ENCODE results near the gene GABARAPL2.
"Not testable (repeated sequence)": the region's sequence is repeated elsewhere in the genome, so short reads cannot be mapped to it uniquely, and the experiment has no call there.

Gene GABARAPL2

DNA sequence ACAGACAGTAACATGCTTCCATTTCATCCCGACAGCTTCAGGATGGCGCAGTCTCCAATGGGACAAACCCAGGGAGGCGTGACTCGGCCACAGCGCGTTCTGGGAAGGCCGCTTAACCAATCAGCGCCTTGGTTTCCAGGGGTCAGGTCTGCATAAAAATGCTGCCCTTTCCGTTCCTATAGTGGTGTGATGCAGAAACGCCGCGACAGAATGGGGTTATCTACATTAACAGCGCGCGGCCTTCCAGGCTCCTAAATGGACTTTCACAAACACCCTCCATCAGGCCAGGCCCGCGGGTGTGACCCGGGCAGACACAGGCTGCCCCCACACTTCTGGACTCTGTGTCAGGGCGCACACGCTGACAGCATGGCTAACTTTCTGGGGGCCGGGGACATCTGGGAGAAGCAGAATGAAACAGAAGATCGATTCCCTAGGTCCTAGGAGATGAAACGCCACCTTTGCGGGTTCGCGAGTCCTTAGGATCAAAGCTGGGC lies 10.9 kb upstream of the GABARAPL2 start:
- no peak for DNase-seq

DNA sequence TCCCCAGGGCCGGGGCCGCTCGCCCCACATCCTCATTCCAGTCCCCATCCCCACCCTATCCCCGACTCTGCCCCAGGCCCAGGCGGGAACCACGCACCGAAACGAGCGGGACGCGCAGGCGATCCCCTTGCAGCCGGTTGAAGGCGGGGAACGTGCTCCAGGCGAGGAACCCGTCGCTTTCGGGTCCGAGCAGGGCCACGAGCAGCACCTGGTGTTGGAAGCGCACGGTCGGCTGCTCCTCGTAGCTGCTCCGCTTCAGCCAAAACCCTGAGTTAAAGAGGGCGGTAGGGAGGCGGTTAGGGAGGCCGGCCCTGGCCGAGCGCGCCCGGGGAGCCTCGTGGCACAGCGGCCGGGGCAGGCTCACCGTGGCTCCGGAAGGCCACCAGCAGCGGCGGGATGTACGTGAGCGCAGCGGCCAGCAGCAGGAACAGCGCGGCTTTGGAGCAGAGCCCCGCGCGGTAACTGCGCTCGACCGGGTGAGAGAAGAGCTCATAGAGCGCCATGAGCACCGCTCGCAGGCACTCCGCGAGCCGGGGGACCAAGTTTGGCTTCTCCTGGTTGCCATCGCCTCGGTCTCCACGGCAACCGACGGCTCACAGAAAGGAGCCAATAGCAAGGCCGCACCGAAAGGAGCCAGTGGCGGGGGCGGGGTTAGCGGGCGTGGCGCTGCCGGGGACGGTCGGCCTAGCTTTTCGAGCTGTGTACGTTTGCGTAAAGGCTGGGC lies 10.3 kb upstream of the GABARAPL2 start, which contains the start of gene TMEM231:
Gene TMEM231, minus strand, starts transcription at position 546 of the 724 bp plus-strand sequence. Its CDS starts 43 bp downstream, at position 503.
- peak; percentile 88 to 95 (median 94) for DNase-seq

DNA sequence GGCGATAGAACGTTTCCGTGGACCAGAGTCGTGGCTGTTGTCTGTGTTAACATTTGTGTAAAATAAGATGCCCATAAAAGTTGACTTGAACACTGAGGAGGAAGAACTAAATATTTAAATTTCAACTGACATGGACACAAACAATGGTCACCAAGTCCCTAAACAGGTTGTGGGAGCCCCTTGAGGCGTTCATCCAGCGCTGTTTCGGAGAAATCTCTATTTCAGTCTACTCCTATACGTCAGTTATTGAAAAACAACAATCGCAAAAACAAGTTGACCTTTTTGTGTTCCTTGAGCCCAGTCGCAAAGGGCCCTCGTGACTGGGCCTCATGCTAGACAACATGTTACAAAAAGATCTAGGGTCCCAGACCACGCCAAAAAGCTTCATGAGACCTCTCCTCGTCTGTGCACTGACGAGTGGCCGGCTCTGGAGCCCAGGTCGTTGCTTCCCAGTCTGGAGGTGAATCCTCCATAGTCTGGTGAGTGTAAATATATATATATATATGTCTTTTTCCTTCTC lies 9.7 kb upstream of the GABARAPL2 start:
- DNase-seq, result no peak

DNA sequence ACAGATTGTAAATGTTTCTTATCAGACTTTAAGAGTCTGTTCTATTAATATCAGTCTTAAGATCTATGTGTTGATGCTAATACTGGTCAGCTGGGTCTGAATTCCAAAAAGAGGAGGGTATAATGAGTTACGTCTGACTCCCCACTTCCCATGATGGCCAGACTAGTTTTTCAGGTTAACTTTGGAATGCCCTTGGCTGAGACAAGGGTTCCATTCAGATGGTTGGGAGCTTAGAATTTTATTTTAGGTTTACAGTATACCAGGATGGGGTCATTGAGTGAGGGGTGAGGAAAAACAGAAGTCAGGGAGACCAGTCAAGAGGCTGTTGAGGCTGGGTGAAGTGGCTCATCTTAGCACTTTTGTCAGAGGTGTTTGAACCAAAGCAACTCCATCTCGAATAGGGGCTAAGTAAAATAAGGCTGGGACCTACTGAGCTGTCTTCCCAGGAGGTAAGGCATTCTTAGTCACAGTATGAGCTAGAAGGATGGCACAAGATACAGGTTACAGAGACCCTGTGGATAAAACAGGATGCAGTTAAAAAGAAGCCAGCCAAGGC lies 7.3 kb upstream of the GABARAPL2 start:
- no peak for DNase-seq

DNA sequence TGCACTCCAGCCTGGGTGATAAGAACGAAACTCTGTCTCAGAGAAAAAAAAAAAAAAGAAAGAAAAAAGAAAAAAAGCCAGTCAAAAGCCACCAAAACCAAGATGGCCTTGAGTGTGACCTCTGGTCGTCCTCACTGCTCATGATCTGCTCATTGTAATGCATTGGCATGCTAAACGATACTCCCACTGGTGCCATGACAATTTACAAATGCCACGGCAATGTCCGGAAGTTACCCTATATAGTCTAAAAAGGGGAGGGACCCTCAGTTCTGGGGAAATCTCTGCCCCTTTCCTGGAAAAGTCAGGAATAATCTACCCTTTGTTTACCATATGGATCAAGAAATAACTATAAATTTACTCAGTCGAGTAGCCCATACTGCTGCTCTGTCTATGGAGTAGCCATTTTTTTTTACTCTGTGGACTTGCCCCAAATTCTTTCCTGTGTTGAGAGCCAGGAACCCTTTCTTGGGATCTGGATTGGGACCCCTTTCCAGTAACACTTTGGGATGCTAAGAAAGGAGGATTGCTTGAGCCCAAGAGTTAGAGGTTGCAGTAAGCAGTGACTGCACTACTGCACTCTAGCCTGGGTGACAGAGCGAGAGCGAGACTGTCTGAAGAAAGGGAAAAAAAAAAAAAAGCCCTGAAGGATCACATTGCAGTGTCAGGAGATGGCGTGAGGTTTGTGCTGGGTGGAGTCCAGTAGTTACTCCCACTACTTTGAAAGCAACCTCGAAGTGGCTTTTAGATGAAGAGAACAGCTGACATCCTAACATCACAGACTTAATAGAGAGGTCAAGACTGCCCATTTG lies 6.4 kb upstream of the GABARAPL2 start:
- no peak for DNase-seq

DNA sequence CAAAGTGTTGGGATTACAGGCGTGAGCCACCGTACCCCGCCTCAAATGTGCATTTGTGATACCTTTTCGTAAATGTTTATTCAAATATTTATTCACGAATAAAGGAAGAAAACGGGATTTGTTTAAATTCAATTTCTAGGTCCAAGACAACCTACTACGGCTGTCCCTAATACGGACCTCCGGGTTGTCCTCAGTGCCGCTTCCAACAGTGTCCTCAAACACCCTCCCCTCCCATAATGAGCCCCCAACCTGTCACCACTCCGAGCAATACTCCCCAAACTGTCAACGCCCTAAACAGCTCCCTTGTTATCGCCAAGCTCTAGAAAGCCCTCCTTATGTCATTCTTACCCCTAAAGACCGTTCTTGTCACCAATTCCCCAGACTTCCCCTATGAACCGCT lies 539 bp upstream of the GABARAPL2 start:
- no peak for DNase-seq

DNA sequence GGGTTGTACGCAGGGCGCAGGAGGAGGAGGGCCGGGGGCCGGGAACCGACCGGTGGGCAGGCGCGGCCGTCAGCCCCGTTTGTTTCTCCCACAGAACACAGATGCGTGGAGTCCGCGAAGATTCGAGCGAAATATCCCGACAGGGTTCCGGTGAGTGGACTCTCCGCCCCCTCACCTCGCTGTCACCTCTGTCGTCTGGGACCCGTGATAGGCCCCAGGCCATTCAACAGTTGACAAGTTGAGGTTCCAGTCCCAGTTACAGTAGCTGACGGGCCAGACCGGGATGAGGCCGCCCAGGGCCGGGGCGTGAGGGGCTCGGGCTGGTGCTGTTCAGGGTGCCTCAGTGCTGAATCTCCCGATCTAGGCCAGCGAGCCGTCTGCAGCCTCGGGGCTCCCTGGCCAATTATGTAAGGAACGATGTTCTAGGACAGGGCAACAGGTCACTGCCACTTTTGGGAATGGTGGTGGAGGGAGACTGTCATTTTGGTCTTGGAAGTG lies 628 bp downstream of the GABARAPL2 start:
- peak in 2 of 4 experiments; percentile 5 to 29 for DNase-seq

DNA sequence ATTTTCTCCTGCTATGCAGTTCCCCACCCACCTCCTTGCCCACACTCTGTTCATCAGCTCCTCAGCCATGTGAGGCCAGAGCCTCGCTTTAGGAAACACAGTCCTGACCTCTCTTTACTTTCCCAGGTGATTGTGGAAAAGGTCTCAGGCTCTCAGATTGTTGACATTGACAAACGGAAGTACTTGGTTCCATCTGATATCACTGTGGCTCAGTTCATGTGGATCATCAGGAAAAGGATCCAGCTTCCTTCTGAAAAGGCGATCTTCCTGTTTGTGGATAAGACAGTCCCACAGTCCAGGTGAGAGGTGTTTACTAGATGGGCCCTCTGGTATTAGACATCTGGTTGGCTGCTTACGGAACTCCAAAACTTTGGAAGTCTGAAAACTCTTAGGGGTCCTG lies 1.7 kb downstream of the GABARAPL2 start:
- no peak for DNase-seq

DNA sequence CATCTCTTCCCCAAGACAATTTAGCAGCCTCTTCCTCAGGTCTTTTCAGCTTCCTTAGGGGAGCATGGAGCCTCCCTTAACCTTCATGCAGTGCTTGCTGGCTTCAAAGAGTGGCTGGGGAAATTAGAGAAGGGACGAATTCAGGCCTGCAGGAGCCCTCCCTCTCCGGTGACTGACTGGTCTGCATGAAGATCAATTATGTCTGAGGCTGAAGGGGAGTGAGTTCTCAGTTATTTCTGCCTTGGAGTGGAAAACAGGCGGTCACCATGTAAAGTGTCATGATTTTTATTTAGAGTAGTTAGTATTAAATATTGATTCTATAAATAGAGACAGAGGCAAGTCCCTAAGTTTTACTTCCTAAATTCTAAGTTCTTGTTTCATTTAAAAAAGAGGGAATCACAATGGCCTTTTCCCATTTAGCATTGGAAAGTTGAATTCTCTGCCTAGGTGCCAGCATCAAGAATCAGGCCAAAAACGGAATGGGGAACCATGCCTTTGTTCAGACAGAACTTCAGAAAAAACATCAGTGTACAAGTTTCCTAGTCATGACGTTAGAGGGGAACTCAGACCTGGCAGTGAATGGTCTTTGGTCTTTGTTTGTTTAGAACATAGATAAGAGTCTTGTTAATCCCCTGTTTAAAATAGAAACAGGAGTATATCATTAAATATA lies 4.4 kb downstream of the GABARAPL2 start:
- no peak for DNase-seq

DNA sequence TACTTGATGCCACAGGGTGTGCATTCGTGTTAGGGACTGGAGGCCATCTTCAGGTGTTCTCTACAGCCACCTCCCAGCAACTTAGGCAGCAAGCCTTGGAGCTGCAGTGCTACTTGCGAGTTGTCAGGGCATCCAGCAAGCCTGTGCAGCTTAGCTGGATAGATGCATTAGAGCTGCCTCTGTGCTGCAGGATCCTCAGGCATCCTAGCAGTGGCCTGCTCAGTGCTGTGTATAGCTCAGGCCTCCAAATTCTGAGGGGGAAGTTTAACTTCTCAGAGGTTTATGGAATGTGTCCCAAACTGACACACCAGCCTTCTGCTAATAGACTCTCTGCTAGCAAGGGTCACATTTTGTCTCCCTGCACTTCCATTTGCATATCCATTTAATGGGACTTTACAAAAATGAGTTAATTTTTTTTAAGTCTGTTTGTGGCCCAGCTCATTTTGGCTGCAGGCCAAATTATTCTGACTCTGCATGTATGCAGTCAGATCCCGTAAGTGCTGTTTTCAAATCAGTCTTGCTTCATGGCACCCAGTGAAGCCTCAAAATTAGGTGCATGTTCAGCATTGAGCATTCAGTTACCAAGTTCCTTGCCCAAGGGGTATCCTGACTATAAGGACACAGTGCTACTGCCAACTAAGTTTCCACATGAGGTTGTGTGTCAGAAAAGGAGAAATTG lies 6.8 kb downstream of the GABARAPL2 start:
- DNase-seq, result no peak

DNA sequence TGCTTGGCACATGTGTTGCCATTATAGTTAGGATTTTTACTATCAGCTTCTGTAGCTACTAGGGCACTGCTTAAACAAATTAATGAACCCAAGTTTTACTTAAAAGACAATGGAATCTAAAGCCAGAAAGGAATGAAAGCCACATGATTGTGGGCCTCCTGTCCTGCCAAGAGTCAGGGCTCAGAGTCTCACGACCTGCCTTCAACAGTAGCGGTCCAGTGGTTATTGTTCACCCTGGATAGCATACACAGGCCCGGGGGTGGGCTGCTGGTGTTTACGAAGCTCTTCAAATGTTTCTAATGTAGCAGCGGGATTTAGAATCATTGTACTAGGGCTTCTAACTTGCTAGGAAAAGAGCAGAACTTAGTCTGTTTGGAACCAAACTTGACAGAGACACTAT lies 7.8 kb downstream of the GABARAPL2 start:
- DNase-seq, result no peak

DNA sequence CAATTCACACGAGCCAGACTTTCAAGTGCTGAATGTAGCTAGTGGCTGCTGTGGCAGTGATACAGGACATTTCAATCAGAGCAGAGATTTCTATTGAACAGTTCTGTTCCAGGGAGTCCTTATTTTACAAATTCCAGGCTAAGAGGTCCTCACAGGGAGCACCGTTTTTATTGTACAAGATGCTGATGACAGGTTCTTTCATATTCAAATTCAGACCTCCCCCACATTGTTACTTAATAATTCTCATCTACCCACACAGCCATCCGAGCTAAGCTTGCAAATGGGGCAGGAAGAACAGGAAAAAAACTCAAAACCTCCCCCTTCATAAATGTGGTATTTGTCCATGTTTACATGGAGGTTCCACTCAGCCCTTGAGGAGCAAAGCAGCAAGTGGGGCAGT lies 9.8 kb downstream of the GABARAPL2 start:
- DNase-seq, result no peak

DNA sequence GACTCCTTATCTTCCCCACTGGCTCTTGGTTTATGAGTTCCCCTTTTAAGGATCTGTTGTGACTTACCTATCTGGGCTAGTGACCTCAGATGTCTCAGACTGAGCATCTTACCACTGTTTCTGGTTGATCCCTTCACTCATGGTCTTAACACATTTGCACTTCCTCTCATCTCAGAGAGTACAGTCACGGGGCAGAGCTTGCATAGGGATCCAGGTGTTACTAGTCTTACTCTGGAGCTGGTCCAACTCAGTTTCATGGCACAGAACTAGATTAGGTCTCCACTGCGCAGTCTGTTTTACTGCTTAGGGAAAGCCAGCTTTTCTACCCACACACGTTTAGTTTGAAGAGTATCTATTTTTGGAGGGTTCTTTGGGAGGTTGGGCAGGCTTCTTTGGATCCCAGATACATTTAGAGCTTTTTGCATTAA lies 10.2 kb downstream of the GABARAPL2 start:
- DNase-seq, result no peak

DNA sequence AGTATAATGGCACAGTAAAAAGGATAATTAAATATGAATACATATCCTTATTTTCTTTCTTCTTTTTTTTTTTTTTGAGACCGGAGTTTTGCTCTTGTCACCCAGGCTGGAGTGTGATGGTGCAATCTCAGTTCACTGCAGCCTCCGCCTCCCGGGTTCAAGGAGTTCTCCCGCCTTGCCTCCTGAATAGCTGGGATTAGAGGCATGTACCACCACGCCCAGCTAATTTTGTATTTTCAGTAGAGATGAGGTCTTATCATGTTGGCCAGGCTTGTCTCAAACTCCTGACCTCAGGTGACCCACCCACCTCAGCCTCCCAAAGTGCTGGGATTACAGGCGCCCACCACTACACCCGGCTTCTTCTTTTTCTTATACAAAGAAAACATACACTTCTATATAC lies 12.0 kb downstream of the GABARAPL2 start:
- no peak for DNase-seq

DNA sequence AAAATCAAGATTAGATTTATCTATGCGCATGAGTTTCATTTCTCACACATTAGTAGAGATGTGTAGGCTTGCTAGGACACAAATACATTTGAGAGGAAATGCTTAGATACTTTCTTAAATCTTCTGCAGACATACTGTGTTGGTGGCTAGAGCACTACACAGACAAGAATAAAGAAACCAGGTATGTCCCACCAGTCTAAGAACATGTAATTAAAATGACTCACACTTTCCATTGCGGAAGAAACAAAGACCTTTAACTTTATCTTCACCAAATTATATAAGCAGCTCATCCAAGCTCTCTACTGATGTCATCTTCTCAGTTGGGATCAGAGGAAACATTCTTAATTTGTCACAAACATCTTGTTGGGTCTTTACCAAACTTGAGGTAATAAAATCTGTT lies 12.5 kb downstream of the GABARAPL2 start:
- DNase-seq, result no peak

DNA sequence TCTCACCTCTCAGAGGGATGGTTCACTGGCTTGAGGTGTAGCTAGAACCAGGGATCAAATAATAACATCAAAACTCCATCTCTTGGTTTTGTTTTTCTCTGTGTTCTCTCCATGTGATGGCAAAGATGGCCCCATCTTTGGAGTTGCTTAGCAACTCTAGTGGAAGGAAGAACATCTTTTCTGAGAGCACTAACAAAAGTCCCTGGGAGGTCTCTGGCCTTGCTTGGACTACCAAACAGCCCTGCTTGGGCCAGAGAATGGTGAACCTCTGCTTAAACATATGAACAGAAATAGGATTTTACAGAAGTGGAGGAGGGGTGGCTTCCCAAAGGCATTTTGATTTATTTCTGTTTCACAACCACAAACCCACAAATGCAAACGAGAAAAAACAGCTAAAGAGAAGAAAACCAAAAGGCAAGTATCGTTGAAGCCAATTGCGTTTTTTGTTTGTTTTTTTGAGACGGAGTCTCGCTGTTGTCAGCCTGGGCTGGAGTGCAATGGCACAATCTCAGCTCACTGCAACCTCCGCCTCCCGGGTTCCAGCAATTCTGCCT lies 13.2 kb downstream of the GABARAPL2 start:
- no peak for DNase-seq

DNA sequence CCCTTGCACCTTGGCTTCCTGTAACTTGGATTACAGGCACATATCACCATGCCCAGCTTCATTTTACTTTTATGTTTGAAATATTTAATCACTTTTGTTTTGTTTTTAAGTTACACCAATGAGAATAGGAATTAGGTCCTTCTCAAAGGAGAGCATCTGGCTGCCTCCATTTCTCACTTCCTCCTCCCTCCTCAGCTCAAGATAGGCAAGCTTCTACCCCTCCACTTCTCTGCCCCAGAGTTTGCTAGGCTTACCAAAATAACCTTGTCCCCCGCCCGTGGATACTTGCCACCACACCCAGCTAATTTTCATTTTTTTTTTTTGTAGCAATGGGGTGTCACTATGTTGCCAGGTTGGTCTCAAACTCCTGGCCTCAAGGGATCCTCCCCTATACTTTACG lies 17.9 kb downstream of the GABARAPL2 start:
- no peak for DNase-seq

DNA sequence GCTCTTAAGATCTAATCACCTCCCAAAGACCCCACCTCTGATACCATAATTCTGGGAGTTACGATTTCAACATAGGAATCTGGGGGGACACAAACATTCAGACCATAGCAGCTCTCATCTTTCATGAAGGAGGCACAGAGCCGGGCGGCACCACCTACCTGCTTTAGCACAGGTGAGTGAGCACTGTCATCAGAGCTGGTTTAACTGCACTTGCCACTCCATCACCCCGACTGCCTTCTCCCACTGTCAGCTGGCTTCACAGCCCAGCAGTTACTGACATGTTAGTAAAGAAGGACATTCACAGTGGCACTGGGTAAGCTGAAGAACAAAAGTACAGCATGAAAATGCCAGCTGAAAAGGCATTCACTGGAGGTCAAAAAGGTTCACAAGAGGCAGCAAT lies 22.5 kb downstream of the GABARAPL2 start:
- no peak for DNase-seq

DNA sequence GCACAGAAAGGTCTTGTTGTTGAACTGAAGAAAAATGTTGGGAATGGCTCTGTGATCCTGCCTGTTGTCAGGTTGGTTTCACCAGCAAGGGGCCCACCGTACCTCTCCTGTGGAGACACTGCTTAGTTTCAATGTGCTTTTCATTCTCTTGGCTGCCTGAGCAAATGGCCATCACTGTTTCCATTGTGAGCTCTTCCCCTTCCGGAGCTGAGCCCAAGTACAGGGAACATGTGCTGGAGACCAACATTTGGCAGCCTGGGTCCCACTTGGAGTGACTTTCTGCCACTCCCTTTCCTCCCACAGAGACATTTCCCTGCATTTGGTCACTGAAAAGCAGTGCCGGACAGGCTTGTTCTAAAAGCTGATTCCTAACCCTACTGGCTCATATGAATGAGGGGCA lies 23.1 kb downstream of the GABARAPL2 start:
- no peak for DNase-seq

DNA sequence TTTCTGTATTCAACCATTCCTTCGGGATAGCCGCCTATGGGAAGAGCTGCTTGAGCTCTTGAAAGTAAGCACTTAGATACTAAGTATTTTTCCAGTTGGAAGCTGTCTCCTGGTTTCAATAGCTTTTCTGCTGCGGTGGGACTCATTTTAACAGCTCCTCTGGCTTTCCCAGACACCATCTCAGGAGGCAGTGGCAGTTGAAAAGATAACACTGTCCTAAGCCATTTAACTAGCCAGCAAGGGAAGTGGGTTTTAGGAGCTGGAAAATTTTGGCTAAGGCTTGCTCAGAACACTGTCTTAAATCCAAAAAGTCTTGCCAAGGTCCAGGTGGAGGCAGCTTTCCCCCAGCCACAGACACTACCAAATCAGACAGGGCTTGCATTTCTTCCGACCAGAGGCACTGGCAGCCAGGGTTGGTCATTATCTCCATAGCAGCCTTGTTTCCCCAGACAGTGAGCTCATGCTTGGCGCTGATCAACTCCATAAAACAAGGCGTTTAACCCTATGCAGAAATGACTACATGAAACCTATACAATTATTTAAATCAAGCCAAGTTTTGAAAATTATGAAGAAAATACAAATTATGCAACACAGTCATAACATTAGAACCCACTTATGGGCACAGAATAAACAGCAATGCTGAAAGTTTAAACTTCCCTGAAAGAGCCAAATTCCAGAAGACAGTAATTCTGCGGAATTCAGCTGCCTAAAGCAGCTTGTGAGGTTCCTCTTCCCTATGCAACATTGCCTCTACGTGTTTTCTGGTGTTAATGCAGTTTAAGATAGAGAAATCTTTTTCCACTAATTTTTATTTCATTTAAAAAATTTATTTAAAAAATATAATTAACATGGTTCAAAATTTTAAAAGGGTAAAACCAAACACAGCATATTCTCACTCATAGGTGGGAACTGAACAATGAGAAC lies 25.0 kb downstream of the GABARAPL2 start:
- no peak for DNase-seq

DNA sequence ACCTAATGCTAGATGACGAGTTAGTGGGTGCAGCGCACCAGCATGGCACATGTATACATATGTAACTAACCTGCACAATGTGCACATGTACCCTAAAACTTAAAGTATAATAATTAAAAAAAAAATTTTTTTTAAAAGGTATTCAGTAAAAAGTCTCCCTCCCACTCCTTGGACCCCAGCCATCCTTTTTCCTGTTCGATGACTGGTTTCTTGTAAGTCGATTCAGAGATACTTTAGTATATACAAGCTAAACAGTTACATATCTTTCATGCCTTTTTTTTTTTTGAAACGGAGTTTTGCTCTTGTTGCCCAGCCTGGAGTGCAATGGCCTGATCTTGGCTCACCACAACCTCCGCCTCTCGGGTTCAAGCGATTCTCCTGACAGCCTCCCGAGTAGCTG lies 25.7 kb downstream of the GABARAPL2 start:
- not testable (repeated sequence) for DNase-seq

Measured in activated CD4-positive, CD25-positive, alpha-beta regulatory T cell (primary cell).